ENCODE measurements around the gene MTHFD2.
"Not testable (repeated sequence)": the region's sequence is repeated elsewhere in the genome, so short reads cannot be mapped to it uniquely, and the experiment has no call there.

The MTHFD2 gene

GRCh38 chr2:74227646-74228045 is 29.2 kb downstream of the MTHFD2 start:
- DNase-seq (ENCODE audit: low read depth in 4 of 4, low spot score in 1 of 4) = no peak

- no peak for DNase-seq (ENCODE audit: low read depth in 4 of 4, low spot score in 1 of 4)
Measured at GRCh38 chr2:74228772-74229171, 30.4 kb downstream of the MTHFD2 start.

DNA sequence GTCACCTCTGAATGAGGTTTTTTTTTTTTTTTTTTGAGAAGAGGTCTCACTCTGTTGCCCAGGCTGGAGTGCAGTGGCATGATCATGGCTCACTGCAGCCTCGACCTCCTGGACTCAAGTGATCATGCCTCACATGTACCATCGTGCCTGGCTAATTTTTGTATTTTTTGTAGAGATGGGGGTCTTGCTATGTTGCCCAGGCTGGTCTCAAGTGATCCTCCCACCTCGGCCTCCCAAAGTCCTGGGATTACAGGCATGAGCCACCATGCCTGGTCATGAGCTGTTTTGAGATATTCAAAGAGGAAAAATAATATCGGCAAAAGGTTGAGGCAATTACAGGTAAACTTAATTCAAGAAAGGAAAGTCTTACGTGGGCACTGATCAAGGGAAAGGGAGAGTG is 31.4 kb downstream of the MTHFD2 start:
- not testable (repeated sequence) for DNase-seq (ENCODE audit: low read depth in 4 of 4, low spot score in 1 of 4)

DNA sequence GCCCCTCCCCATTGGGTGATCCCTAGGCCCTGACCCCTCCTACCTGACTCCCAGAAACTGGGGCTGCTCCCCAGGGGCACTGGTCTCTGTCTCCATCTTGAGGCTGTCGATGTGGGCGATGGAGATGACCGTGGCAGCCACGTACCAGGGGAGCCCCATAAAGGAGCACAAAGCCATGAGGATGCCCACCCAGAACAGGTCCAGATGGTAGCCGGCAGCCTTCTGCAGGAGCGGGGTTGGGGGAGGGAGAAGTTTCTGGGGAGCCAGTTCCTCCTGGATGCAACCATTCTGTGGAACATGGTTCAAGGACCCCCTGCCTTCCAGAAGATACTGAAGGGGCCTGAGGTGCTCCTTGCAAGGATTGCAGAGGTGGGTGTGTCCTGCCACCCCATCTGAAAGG is 34.0 kb downstream of the MTHFD2 start:
- DNase-seq (ENCODE audit: low read depth in 4 of 4, low spot score in 1 of 4) = no peak

GRCh38 chr2:74233648-74234047 is 35.2 kb downstream of the MTHFD2 start:
- DNase-seq (ENCODE audit: low read depth in 4 of 4, low spot score in 1 of 4) = no peak

DNA sequence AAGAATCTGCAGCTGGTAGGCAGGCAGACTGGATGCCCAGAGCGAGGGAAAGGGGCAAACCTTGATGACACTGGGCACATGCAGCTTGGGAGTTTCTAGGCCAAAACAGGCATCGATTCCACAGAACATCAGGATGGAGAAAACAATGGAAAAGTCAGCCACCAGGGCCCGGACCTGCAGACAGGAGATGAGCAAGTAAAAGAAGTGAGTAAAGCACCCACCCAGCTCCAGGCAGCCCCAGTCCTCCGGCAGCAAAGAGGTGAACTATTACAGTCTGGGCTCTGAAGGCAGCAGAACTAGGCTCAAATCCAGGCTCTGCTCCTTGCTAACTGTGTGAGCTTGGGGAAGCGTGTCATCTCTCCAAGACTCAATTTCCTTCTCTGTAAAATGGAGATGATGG is 36.6 kb downstream of the MTHFD2 start:
- DNase-seq (ENCODE audit: low read depth in 4 of 4, low spot score in 1 of 4) = no peak

- DNase-seq (ENCODE audit: low read depth in 4 of 4, low spot score in 1 of 4) = no peak
Measured at GRCh38 chr2:74238879-74239278, 40.5 kb downstream of the MTHFD2 start.

GRCh38 chr2:74239346-74239745 is 40.9 kb downstream of the MTHFD2 start:
- DNase-seq (ENCODE audit: low read depth in 4 of 4, low spot score in 1 of 4) = no peak

DNA sequence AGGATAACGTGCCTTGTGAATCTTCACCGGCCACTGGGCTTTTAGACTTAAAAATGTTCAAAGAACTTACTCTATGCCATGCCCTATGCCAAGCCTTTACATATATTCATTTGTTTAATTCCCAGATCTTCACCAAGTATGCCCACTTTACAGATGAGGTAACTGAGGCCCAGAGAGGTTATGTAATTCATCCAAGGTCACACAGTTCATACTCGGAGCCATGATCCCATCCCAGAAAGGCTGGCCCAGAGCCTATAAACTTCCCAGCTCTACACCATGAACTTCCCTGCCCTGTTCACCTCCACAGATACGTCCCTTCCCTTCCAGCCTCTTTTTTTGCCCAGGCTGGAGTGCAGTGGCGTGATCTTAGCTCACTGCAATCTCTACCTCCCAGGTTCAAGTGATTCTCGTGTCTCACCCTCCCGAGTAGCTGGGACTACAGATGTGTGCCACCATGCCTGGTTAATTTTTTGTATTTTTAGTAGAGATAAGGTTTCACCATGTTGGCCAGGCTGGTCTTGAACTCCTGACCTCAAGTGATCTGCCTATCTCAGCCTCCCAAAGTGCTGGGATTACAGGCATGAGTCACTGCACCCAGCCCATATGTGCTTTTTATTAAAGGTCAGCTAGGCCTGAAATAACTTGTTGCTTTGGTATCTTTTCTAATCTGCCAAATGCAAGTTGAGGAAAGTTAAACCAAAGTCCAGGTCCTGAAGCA is 44.1 kb downstream of the MTHFD2 start:
- DNase-seq (ENCODE audit: low read depth in 4 of 4, low spot score in 1 of 4) = no peak

DNA sequence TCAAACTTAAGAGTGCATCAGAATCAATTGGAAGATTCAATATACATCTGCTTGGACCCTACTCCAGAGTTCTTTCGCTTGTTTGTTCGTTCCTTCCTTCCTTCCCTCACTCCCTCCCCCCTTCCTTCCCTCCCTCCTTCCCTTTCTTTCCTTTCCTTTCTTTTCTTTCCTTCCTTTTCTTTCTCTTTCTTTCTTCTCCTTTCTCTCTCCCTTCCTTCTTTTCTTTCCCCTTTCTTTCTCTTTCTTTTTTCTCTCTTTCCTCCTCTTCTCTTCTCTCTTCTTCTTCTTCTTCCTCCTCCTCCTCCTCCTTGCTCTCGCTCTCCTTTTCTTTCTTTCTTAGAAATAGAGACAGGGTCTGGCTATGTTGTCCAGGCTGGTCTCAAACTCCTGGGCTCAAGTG is 45.9 kb downstream of the MTHFD2 start:
- DNase-seq (ENCODE audit: low read depth in 4 of 4, low spot score in 1 of 4) = no peak

DNA sequence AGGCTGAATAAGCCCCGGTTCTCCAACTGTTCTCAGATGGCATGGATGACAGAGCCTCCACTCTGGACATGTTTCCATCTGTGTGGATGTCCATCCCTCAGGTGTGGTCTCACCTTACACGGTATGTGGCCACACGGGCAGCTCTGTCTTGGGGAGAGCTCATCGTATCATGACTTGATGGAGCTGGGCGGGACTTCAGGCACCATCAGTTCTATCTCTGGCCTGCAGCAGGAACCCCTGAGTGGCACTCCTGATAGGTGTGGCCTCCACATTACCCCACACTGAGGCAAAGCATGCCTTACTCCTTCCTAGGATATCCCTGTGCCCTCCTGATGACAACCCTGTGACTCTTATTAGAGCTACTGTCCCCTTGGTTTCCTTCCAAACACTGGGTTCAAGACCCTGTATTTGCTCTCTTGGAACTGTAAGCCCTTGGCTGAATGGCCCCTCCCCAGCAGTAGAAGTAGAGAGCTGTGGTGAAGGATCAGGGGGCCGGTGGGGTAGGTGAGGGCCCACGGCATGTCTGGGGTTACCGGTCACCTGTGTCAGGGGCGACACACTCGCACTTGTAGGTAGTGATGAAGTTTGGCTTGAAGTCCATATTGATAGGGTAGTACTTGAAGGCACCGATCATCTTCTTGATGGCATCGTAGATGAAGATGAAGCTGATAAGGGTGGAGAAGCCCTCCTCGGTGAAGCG is 48.2 kb downstream of the MTHFD2 start:
- DNase-seq (ENCODE audit: low read depth in 4 of 4, low spot score in 1 of 4) = no peak

GRCh38 chr2:74249406-74250122 is 51.1 kb downstream of the MTHFD2 start:
- no peak for DNase-seq (ENCODE audit: low read depth in 4 of 4, low spot score in 1 of 4)

DNA sequence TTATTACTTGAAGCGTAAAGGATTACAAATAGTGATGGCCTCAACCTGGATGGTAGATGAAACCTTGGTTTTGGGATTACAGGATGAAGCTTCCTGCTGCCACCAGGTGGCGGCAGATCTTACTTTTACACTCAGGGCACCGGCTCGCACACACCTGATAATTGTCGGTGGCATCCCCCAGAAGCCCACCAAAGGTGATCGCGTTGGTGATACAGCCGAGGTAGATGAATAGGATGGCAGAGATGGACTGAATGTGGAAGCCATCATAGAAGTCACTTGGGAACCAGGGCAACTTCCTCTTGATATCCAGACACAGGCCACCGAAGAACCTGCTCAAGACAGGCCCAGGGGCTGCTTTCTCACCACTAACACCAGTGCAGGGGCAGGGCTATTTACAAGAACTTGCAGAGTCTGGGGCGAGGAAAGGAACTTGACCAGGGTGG is 51.8 kb downstream of the MTHFD2 start:
- DNase-seq (ENCODE audit: low read depth in 4 of 4, low spot score in 1 of 4) = peak in 3 of 4 experiments; percentile 13 to 33 (median 28)

DNA sequence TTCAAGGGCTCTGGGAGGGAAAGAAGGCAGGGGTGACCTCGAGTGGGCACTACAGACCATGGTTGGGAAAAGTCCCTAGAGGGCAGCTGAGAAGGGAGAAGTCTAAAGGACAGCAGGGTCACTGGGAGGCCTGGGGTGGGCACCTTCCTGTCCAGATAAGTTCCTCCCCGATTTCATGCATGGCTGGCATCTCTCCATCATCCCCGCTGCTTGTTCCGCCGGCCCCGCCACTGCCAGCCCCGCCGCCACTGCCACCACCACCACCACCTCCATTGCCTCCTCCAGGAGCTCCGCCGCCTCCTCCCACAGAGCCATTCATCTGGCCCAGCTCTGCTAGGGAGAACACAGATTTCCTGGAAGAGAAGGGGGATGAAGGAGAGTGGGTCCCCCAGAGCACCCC is 53.6 kb downstream of the MTHFD2 start:
- DNase-seq (ENCODE audit: low read depth in 4 of 4, low spot score in 1 of 4) = no peak

DNA sequence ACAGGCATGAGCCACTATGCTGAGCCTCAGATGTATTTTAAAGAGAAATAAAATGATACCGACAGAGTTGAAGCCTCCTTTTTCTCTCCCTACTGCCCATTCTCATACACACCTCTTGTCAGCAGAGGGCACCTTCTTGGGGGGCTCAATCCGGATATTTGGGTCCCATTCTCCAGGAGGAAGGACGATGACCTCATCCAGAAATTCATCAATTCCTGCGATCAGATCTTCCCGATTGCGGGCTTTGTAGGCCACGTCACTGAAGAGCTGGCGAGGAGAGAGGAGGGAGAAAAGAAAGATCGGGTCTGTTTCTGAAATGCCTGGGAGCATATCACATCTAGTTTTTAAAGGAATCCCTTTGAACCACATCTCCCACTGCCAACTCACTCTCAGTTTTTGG is 54.4 kb downstream of the MTHFD2 start:
- no peak for DNase-seq (ENCODE audit: low read depth in 4 of 4, low spot score in 1 of 4)

GRCh38 chr2:74253306-74253970 is 55.0 kb downstream of the MTHFD2 start:
- no peak for DNase-seq (ENCODE audit: low read depth in 4 of 4, low spot score in 1 of 4)

DNA sequence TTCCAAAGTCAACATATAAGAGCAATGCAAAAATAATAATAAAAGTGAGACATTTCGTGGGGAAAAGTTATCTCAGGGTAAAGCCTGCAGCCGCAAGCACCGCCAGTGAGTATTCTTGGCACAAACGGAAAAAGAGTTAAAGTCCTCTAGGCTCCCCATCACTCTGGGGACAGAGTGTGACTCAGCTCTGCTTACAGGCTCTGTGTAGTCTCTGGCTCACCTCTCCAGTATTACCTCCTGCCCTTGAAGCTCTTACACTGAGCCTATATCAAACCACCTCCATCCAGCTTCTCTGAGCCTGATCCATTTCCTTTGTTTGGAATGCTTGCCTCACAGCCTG is 55.5 kb downstream of the MTHFD2 start:
- no peak for DNase-seq (ENCODE audit: low read depth in 4 of 4, low spot score in 1 of 4)

- DNase-seq (ENCODE audit: low read depth in 4 of 4, low spot score in 1 of 4) = no peak
Measured at GRCh38 chr2:74255660-74256213, 57.3 kb downstream of the MTHFD2 start.

DNA sequence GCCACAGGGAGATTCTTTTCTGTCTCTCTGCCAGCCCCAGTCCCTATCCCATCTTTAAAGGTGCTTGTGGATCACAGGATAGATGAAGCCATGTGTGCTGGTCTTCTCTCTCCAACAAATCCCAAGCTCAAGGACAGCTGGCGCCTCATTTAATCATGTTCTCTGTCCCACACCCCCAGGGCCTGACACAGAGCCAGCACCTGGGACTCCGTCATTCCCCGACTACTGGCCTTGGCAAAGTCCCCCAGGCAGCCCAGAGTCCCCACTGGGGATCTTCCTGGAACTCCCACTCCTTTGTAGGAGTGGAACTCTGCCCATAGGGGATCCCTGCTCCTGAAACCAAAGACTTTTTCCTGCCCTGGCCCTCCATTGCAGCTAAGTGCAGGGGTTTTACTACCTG is 60.8 kb downstream of the MTHFD2 start:
- no peak for DNase-seq (ENCODE audit: low read depth in 4 of 4, low spot score in 1 of 4)

GRCh38 chr2:74259733-74260132 is 61.3 kb downstream of the MTHFD2 start:
- DNase-seq (ENCODE audit: low read depth in 4 of 4, low spot score in 1 of 4) = no peak

DNA sequence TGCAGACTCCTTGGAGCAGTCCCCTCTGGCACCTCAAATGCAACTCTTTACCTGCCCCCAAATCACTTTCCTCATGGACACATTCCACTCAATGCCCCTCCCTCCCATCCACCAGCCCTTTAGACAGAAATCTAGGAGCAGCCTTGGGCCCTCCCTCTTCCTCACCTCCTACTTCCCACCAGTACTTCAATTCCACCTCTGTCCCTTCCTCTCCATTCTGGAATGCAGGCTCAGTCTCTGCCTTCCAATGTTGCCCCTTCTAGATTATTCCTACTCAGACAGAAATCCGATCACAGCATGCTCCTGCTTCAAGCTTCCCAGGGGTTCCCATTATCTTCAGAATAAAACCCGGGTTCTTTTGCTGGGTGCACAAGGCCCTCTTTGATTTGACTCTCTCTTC is 62.1 kb downstream of the MTHFD2 start:
- DNase-seq (ENCODE audit: low read depth in 4 of 4, low spot score in 1 of 4) = no peak
